NCI-H2107 (cell line): ENCODE data around the gene ARPC3.
A peak's percentile ranks its signal among the peaks of the same experiment; 100 is the strongest.
"Not testable (repeated sequence)": the region's sequence is repeated elsewhere in the genome, so short reads cannot be mapped to it uniquely, and the experiment has no call there.

ENCODE experiments used
- DNase-seq: peaks from one replicate; lab custom pipeline; 2025; lab: John Stamatoyannopoulos, UW

ARPC3 gene

DNA sequence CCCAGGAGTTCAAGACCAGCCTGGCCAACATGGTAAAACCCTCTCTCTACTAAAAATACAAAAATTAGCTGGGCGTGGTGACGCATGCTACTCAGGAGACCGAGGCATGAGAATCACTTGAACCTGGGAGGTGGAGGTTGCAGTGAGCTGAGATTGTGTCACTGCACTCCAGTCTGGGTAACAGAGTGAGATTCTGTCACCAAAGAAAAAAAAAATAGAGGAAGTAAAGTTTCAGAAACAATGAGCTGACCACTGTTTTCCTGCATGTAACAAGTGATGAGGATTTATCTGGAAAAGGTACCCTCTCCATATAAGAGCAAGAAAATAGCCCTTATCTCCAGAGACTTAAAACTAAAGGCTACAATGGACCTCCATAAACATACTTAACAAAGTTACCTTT is 33.0 kb downstream of the ARPC3 start:
- not testable (repeated sequence) for DNase-seq

DNA sequence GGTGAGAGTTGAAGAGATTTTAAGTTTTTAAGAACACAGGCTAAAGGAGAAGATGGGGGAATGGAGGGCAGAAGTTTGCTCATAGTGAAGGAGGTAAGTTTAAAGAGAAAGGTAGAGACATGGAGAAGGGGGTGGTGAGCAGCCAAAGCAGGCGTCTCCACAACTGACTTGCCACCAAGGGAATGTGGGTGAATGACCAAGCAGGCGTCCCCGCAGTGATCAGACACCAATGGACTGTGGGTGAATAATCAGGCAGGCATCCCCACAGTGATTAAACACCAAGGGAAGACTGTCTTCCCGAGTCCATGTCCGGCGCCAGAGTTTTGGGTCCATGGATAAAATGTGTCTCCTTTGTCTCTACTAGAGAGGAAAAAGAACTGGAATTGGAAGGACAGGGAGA is 40.1 kb downstream of the ARPC3 start:
- not testable (repeated sequence) for DNase-seq

GRCh38 chr12:110405126-110405662 is 44.9 kb downstream of the ARPC3 start:
- not testable (repeated sequence) for DNase-seq

DNA sequence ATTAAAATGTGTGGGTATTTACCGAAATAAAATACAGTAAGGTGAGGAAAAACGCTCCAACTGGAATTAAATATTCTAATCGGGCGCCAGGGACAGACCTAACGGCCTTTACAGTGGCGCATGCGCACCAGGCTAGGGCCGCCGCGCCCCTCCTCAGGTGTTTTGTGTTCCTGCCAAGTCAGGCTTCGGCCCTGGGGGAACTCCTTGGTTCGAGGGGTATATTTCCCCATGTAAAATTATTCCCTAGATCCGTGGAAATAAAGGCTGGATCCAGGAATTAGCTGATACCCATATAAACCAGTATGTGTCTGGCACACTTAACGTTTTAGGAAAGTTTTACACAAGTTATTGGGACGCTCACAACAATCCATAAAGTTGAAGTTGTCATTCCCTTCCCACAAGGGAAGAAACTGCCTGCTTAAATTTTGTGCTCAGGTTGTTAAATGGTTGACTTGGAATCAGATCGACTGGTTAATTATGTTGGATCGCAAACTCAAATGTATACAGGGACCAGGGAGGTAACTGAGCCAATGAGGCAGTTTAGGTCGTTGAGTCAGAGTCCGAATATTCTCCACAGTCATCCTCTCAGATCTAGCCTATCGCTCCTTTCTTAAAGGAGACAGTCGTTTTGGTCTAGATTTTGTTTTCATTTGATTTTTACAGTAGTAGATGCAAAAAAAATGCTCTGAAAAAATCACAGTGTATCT is 46.0 kb downstream of the ARPC3 start:
- DNase-seq = peak; percentile 77

DNA sequence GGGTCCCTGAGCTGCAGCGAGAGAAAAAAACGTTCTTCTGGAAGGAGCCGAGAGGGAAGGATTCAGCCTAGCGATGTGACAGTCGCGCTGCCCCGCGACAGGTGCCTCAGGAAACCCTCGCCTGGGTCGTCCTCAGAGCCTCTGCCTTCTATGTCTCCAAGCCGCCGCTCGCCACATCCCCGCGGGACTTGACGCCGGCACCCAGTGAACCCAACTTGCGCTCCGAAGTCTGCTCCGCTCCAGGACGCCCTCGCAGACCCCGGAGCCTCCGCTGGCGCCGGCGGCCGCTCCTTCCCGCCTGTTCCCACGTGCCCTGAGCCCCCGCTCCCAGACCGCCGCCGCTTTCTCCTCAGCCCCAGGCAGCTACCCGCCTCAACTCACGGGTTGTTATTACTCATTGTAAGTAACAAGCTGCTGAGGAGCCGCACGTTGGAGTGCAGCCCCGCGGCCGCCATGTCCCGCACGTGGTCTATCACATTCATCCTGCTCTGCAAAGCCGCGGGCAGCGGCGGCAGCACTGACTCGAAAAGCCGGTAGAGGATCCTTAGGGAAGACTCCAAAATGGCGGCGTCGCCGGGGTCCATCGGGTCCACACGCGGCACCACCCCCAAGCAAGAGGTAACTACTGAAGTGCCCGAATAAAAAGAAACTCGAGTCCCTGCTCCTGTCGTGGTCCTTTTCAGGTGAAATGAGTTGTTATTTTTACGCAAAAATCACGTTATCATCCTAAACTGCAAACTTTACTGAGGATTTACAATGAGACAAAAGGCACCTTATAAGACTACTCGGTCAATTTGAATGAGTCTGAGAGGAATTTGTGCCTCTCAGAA is 46.8 kb downstream of the ARPC3 start, which contains the start of gene ANAPC7:
Gene ANAPC7 (minus strand): TSS at position 563 of the 830 bp plus-strand sequence. CDS start 81 bp downstream, at position 482.
- peak; percentile 90 for DNase-seq
